Glutamatergic neuron (in vitro differentiated cells): ENCODE measurements around the gene ASIC3. TPM values are rescaled to one million over a fixed set of nuclear protein-coding genes. Genes with fewer than 3 reads are reported as not detected.
A peak's percentile ranks its signal among the peaks of the same experiment; 100 is the strongest.

Source experiments
- DNase-seq: peaks from one replicate; pipeline ENCODE4 v3.0.0; 2022
- H3K27ac Mint-ChIP-seq: one replicate; pipeline ENCODE4 v1.8.0; 2020; ENCODE audit warnings: mild to moderate bottlenecking, mixed read lengths, inconsistent platforms; ENCODE audit not compliant: unreplicated experiment
- H3K27me3 Mint-ChIP-seq: one replicate; pipeline ENCODE4 v1.8.0; 2020; ENCODE audit warnings: mild to moderate bottlenecking, moderate library complexity, mixed read lengths, inconsistent platforms; ENCODE audit not compliant: unreplicated experiment
- H3K36me3 Mint-ChIP-seq: one replicate; pipeline ENCODE4 v1.8.0; 2020; ENCODE audit warnings: mild to moderate bottlenecking, mixed read lengths, inconsistent platforms; ENCODE audit not compliant: unreplicated experiment
- H3K4me1 Mint-ChIP-seq: one replicate; pipeline ENCODE4 v1.8.0; 2020; ENCODE audit warnings: mild to moderate bottlenecking, low read depth, mixed read lengths, inconsistent platforms; ENCODE audit not compliant: unreplicated experiment
- H3K4me3 Mint-ChIP-seq: one replicate; pipeline ENCODE4 v1.8.0; 2020; ENCODE audit warnings: mild to moderate bottlenecking, mixed read lengths, inconsistent platforms; ENCODE audit not compliant: unreplicated experiment
- H3K9me3 Mint-ChIP-seq: one replicate; pipeline ENCODE4 v1.8.0; 2020; ENCODE audit warnings: mild to moderate bottlenecking, moderate library complexity, mixed read lengths, inconsistent platforms; ENCODE audit not compliant: unreplicated experiment
- total RNA-seq: library from RNA; stranded (reverse); fragmentation: NEBNext Ultra II Directional; extraction: Animal tissue kit (Norgen Biotek cat#: 25700); gene quantifications from one replicate; pipeline ENCODE4 v1.2.1, GENCODE V29; 2021; ENCODE audit not compliant: unreplicated experiment
- TF ChIP-seq, protein P1 (sequence below): fragments of 200-600 bp; sonication (generic); IDR thresholded peaks from one replicate; pipeline ENCODE4 v1.5.0; 2021; ENCODE audit not compliant: partially characterized antibody, unreplicated experiment

The ASIC3 gene
- total RNA-seq, 1 donor from 2014 or later: 10.8 TPM

GRCh38 chr7:151028131-151028947 is 20.0 kb upstream of the ASIC3 start, which contains the start of gene ABCB8:
ABCB8 (plus strand) TSS chr7:151028450; CDS start chr7:151028516, 66 bp downstream.
- peak within 1 kb of the TSS; percentile 93 for H3K4me3 Mint-ChIP-seq
- peak; percentile 95 for DNase-seq
- H3K36me3 Mint-ChIP-seq: no peaks in the 10 kb centered on the region
- H3K27ac Mint-ChIP-seq: peak within 1 kb of the TSS; percentile 97
- TF ChIP-seq, protein P1, sequence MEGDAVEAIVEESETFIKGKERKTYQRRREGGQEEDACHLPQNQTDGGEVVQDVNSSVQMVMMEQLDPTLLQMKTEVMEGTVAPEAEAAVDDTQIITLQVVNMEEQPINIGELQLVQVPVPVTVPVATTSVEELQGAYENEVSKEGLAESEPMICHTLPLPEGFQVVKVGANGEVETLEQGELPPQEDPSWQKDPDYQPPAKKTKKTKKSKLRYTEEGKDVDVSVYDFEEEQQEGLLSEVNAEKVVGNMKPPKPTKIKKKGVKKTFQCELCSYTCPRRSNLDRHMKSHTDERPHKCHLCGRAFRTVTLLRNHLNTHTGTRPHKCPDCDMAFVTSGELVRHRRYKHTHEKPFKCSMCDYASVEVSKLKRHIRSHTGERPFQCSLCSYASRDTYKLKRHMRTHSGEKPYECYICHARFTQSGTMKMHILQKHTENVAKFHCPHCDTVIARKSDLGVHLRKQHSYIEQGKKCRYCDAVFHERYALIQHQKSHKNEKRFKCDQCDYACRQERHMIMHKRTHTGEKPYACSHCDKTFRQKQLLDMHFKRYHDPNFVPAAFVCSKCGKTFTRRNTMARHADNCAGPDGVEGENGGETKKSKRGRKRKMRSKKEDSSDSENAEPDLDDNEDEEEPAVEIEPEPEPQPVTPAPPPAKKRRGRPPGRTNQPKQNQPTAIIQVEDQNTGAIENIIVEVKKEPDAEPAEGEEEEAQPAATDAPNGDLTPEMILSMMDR: no peak
- H3K27me3 Mint-ChIP-seq: peaks cover 15% of the 10 kb centered on the region
- peaks cover 21% of the 10 kb centered on the region for H3K4me1 Mint-ChIP-seq
- peaks cover 13% of the 10 kb centered on the region for H3K9me3 Mint-ChIP-seq

DNA sequence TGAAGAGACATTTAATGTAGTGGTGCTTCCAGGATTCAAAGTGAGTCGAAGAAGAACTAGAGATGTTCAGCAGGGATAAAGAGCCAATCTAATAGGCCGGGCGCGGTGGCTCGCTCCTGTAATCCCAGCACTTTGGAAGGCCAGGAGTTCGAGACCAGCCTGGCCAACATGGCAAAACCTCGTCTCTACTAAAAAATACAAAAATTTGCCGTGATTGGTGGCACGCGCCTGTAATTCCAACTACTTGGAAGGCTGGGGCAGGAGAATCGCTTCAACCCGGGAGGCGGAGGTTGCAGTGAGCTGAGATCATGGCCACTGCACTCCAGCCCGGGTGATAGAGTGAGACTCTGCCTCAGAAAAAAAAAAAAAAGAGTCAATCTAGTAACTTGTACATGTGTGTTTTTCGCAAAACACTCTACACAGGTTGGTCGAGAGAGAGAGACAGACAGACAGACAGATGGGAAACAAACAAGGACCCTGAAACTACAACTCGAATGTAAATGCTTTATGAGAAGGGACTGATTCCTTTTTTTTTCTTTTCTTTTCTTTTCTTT is 19.3 kb upstream of the ASIC3 start:
- Mint-ChIP-seq H3K9me3 (peaks cover 12% of the 10 kb centered on the region), H3K4me1 (peaks cover 19% of the 10 kb centered on the region), H3K27me3 (peaks cover 15% of the 10 kb centered on the region), H3K4me3 (peak overlapping the region; percentile 93), H3K27ac (peak overlapping the region; percentile 97), H3K36me3 (no peaks in the 10 kb centered on the region)
- TF ChIP-seq, protein P1: no peak
- no peak for DNase-seq

GRCh38 chr7:151031011-151031410 is 17.3 kb upstream of the ASIC3 start:
- Mint-ChIP-seq H3K27me3 (peaks cover 15% of the 10 kb centered on the region), H3K27ac (no peak overlapping the region), H3K9me3 (peaks cover 12% of the 10 kb centered on the region), H3K4me3 (no peak overlapping the region), H3K36me3 (no peaks in the 10 kb centered on the region), H3K4me1 (peaks cover 13% of the 10 kb centered on the region)
- DNase-seq: no peak
- TF ChIP-seq, protein P1: no peak

DNA sequence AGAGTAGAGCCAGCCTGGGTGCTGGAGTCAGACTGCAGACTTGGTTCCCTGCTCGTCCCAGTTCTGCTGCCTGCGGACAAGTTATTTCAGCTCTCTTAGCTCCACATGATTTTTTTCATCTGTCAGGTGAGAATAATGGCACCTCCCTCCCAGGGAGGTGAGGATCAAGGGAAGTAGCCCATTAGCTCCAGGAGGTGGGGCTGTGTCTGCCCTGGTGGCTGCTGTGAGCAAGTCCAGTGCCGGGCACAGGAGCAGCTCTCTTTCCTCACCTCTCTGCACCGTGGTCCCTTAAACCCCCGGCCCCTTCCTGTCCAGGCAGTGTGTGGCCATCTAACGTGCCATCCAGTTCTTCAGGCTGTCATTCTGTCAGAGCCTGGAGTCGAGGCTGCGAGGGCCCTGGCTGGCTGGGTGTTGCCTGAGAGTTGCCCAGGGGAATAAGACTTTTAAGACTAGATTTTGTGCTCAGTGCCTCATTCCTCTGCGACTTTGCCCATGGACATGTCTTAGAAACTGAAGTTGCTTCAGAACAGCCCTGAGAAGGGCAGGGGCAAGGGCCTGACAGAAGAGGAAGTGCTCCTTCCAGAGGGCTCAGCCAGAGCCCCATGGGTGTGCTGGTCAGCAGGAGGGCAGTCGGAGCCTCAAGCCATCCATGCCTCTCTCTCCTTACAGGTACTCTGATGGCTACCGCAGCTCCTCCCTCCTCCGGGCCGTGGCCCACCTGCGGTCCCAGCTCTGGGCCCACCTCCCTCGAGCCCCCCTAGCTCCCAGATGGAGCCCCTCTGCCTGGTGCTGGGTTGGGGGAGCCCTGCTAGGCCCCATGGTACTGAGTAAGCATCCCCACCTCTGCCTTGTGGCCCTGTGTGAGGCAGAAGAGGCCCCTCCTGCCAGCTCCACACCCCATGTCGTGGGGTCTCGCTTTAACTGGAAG is 15.1 kb upstream of the ASIC3 start:
- no peak overlapping the region for H3K27ac Mint-ChIP-seq
- H3K4me1 Mint-ChIP-seq: peaks cover 8% of the 10 kb centered on the region
- no peaks in the 10 kb centered on the region for H3K36me3 Mint-ChIP-seq
- DNase-seq: no peak
- H3K4me3 Mint-ChIP-seq: no peak overlapping the region
- H3K9me3 Mint-ChIP-seq: peaks cover 5% of the 10 kb centered on the region
- H3K27me3 Mint-ChIP-seq: peaks cover 11% of the 10 kb centered on the region
- TF ChIP-seq, protein P1: peak; percentile 18
